H9 (cell line): ENCODE results near the gene STK24. TPM values are rescaled to one million over a fixed set of nuclear protein-coding genes. Genes with fewer than 3 reads are reported as not detected.

Source experiments
- DNase-seq: peaks from one replicate; pipeline ENCODE4 v3.0.0-alpha.2; 2017
- H2AFZ ChIP-seq: one replicate; pipeline ENCODE4 v1.6.1; 2013; ENCODE audit warnings: mild to moderate bottlenecking, low read length, control low read depth, moderate library complexity
- H2AK5ac ChIP-seq: 2 replicates; pipeline ENCODE4 v1.6.1; 2013; ENCODE audit warnings: low read length, control low read depth, mixed read lengths; ENCODE audit not compliant: insufficient read length
- H2BK120ac ChIP-seq: one replicate; pipeline ENCODE4 v1.6.1; 2013; ENCODE audit warnings: low read depth, mild to moderate bottlenecking, low read length, control low read depth, inconsistent platforms; ENCODE audit not compliant: poor library complexity, severe bottlenecking
- H2BK12ac ChIP-seq: 2 replicates; pipeline ENCODE4 v1.6.1; 2013; ENCODE audit warnings: low read length, control low read depth, mixed read lengths, low read depth; ENCODE audit not compliant: insufficient read length
- H2BK15ac ChIP-seq: 2 replicates; pipeline ENCODE4 v1.6.1; 2013; ENCODE audit warnings: low read depth, low read length, control low read depth
- H2BK20ac ChIP-seq: one replicate; pipeline ENCODE4 v1.6.1; 2013; ENCODE audit warnings: low read depth, mild to moderate bottlenecking, low read length, control low read depth, inconsistent platforms; ENCODE audit not compliant: poor library complexity, severe bottlenecking
- H2BK5ac ChIP-seq: 2 replicates; pipeline ENCODE4 v1.6.1; 2013; ENCODE audit warnings: low read length, control low read depth, mixed read lengths; ENCODE audit not compliant: insufficient read length
- H3K14ac ChIP-seq: 2 replicates; pipeline ENCODE4 v1.6.1; 2013; ENCODE audit warnings: low read length, control low read depth; ENCODE audit not compliant: insufficient read depth
- H3K18ac ChIP-seq: 2 replicates; pipeline ENCODE4 v1.6.1; 2013; ENCODE audit warnings: low read depth, mild to moderate bottlenecking, mixed read lengths, low read length, control low read depth; ENCODE audit not compliant: insufficient read length
- H3K23ac ChIP-seq: 2 replicates; pipeline ENCODE4 v1.6.1; 2013; ENCODE audit warnings: low read length, control low read depth, mixed read lengths, low read depth; ENCODE audit not compliant: insufficient read length
- H3K23me2 ChIP-seq: 2 replicates; pipeline ENCODE4 v1.6.1; 2013; ENCODE audit warnings: low read depth, mild to moderate bottlenecking, mixed read lengths, low read length, control low read depth; ENCODE audit not compliant: insufficient read length, poor library complexity, severe bottlenecking
- H3K27ac ChIP-seq: 2 replicates; pipeline ENCODE4 v1.5.1; 2013; ENCODE audit warnings: low read length, control low read depth, mixed read lengths, low read depth; ENCODE audit not compliant: insufficient read length
- H3K27me3 ChIP-seq: 2 replicates; pipeline ENCODE4 v1.6.1; 2013; ENCODE audit warnings: low read length, control low read depth, inconsistent platforms; ENCODE audit not compliant: insufficient read depth
- H3K4ac ChIP-seq: 2 replicates; pipeline ENCODE4 v1.6.1; 2013; ENCODE audit warnings: low read depth, mild to moderate bottlenecking, control low read depth, inconsistent platforms, low read length, moderate library complexity
- H3K4me1 ChIP-seq: 2 replicates; pipeline ENCODE4 v1.6.1; 2013; ENCODE audit warnings: low read length, control low read depth, inconsistent platforms; ENCODE audit not compliant: insufficient read depth
- H3K4me2 ChIP-seq: 2 replicates; pipeline ENCODE4 v1.6.1; 2013; ENCODE audit warnings: low read length, control low read depth, mixed read lengths; ENCODE audit not compliant: insufficient read length, insufficient read depth
- H3K56ac ChIP-seq: 2 replicates; pipeline ENCODE4 v1.6.1; 2013; ENCODE audit warnings: low read depth, mild to moderate bottlenecking, mixed read lengths, low read length, control low read depth; ENCODE audit not compliant: insufficient read length
- H3K79me1 ChIP-seq: 2 replicates; pipeline ENCODE4 v1.6.1; 2013; ENCODE audit warnings: low read depth, mild to moderate bottlenecking, moderate library complexity, low read length, control low read depth, inconsistent platforms; ENCODE audit not compliant: insufficient read depth, poor library complexity, severe bottlenecking
- H3K79me2 ChIP-seq: 2 replicates; pipeline ENCODE4 v1.6.1; 2013; ENCODE audit warnings: low read length, control low read depth, inconsistent platforms; ENCODE audit not compliant: insufficient read depth
- H3K9ac ChIP-seq: 2 replicates; pipeline ENCODE4 v1.6.1; 2013; ENCODE audit warnings: low read length, control low read depth, mixed read lengths; ENCODE audit not compliant: insufficient read length; ENCODE audit errors: extremely low read depth
- H3K9me3 ChIP-seq: one replicate; pipeline ENCODE4 v1.6.1; 2013; ENCODE audit warnings: low read depth, low read length, inconsistent platforms; ENCODE audit not compliant: control insufficient read depth
- H3T11ph ChIP-seq: one replicate; pipeline ENCODE4 v1.6.1; 2013; ENCODE audit warnings: mild to moderate bottlenecking, low read length, control low read depth, inconsistent platforms
- H4K20me1 ChIP-seq: one replicate; pipeline ENCODE4 v1.6.1; 2013; ENCODE audit not compliant: control insufficient read depth, insufficient read length, insufficient read depth
- H4K5ac ChIP-seq: 2 replicates; pipeline ENCODE4 v1.6.1; 2013; ENCODE audit warnings: low read depth, mild to moderate bottlenecking, mixed read lengths, low read length, control low read depth; ENCODE audit not compliant: insufficient read length
- H4K8ac ChIP-seq: replicated peaks from 2 replicates; pipeline ENCODE4 v1.6.1; 2013; ENCODE audit warnings: low read length, control low read depth, mixed read lengths, low read depth; ENCODE audit not compliant: insufficient read length
- H4K91ac ChIP-seq: 2 replicates; pipeline ENCODE4 v1.6.1; 2013; ENCODE audit warnings: low read depth, mild to moderate bottlenecking, moderate library complexity, mixed read lengths, low read length, control low read depth; ENCODE audit not compliant: insufficient read length
- H3K27ac Mint-ChIP-seq, 3 experiments: 2 replicates in 2 of 3; 3 replicates in 1 of 3; pipeline ENCODE4 v1.8.0; 2020 to 2021; ENCODE audit warnings: mixed read lengths in 3 of 3, mild to moderate bottlenecking in 1 of 3, moderate library complexity in 1 of 3
- H3K27me3 Mint-ChIP-seq: 2 replicates; pipeline ENCODE4 v1.8.0; 2021; ENCODE audit warnings: low read depth, mild to moderate bottlenecking, moderate library complexity, mixed read lengths
- H3K36me3 Mint-ChIP-seq, 3 experiments: 2 replicates in 2 of 3; 3 replicates in 1 of 3; pipeline ENCODE4 v1.8.0; 2020 to 2021; ENCODE audit warnings: low read depth in 3 of 3, mixed read lengths in 3 of 3; ENCODE audit not compliant: insufficient read depth in 1 of 3
- H3K4me1 Mint-ChIP-seq, 2 experiments: 2 replicates each; pipeline ENCODE4 v1.8.0; 2020; ENCODE audit warnings: mixed read lengths in 2 of 2
- H3K4me3 Mint-ChIP-seq, 2 experiments: 2 replicates in 1 of 2; 3 replicates in 1 of 2; pipeline ENCODE4 v1.8.0; 2020 to 2021; ENCODE audit warnings: mild to moderate bottlenecking in 2 of 2, mixed read lengths in 2 of 2, moderate library complexity in 1 of 2
- H3K9me3 Mint-ChIP-seq, 2 experiments: 2 replicates in 1 of 2; 3 replicates in 1 of 2; pipeline ENCODE4 v1.8.0; 2020; ENCODE audit warnings: mild to moderate bottlenecking in 2 of 2, mixed read lengths in 2 of 2, moderate library complexity in 1 of 2
- WGBS: extraction: QIAGEN DNeasy Blood & Tissue Kit; methylation state at CpG from one replicate; pipeline ENCODE4 v1.1.7; 2013; ENCODE audit warnings: missing lambda C conversion rate, low lambda C conversion rate, mixed read lengths; ENCODE audit not compliant: insufficient read length; ENCODE audit errors: extremely low coverage; 5-methylcytosine and 5-hydroxymethylcytosine counted together
- total RNA-seq: library from RNA; stranded (reverse); gene quantifications from 2 replicates; pipeline ENCODE4 v1.2.1, GENCODE V29; 2021
- TF ChIP-seq, protein P1 (sequence below): fragments of 200-600 bp; sonication (generic); conservative IDR thresholded peaks from 3 replicates; pipeline ENCODE4 v1.8.0; 2021; ENCODE audit warnings: antibody characterized with exemption, mild to moderate bottlenecking

The STK24 gene
- total RNA-seq, 1 experiment from 2014 or later: 134 TPM

DNA sequence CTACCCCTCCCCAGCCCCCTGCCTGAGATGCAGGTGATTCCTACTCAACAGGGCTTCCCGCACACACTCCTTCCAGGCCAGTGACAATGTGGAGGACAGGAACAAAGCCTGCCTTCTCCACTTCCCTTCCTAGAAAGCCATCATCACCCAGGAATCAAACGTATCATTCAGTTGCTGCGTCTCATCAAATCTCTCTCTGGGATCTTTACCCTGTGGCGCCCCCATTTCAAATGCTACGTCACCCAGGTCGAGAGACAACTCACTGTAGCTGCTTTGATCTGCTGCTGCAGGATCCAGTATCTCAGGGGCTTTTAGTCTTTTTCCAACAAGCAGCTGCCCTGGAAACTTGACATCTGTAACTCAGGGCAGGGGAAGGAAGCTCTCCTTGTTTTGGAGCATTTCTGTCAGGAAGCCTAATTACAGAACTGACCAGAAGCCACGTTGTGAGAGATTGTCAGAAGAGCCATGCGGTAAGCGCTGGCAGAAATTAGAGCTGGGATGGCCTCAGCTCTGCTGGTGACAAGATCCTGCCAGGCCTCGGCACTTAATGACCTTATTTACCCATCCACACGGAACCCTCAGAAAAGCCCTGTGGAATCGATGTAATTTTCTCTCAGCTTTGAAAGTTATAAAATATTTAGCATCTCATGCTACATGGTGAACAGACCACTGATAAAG is 140.5 kb downstream of the STK24 start:
- Histone ChIP-seq H3K4me1 (no peaks in the 10 kb centered on the region), H3K18ac (no peak overlapping the region)
- no CpG with 5 or more reads among the region's 12 CpGs for WGBS

More for the DNA sequence above, 140.5 kb downstream of the STK24 start:
- Histone ChIP-seq H3K27me3 (no peaks in the 10 kb centered on the region), H3K9me3 (no peaks in the 10 kb centered on the region), H3K27ac (no peak overlapping the region), H2BK12ac (no peak overlapping the region), H2AK5ac (no peak overlapping the region), H2BK120ac (no peak overlapping the region), H2AFZ (no peak overlapping the region), H3K23ac (no peak overlapping the region), H3K9ac (no peak overlapping the region), H3K23me2 (no peaks in the 10 kb centered on the region), H2BK5ac (no peak overlapping the region), H3T11ph (no peak overlapping the region), H3K14ac (no peak overlapping the region), H4K20me1 (no peaks in the 10 kb centered on the region), H3K79me2 (no peaks in the 10 kb centered on the region), H2BK15ac (no peak overlapping the region), H3K79me1 (no peaks in the 10 kb centered on the region), H2BK20ac (no peak overlapping the region), H4K91ac (no peak overlapping the region), H3K4ac (no peak overlapping the region), H3K56ac (no peak overlapping the region), H4K8ac (no peak overlapping the region), H4K5ac (no peak overlapping the region), H3K4me2 (no peak overlapping the region)
- TF ChIP-seq, protein P1, sequence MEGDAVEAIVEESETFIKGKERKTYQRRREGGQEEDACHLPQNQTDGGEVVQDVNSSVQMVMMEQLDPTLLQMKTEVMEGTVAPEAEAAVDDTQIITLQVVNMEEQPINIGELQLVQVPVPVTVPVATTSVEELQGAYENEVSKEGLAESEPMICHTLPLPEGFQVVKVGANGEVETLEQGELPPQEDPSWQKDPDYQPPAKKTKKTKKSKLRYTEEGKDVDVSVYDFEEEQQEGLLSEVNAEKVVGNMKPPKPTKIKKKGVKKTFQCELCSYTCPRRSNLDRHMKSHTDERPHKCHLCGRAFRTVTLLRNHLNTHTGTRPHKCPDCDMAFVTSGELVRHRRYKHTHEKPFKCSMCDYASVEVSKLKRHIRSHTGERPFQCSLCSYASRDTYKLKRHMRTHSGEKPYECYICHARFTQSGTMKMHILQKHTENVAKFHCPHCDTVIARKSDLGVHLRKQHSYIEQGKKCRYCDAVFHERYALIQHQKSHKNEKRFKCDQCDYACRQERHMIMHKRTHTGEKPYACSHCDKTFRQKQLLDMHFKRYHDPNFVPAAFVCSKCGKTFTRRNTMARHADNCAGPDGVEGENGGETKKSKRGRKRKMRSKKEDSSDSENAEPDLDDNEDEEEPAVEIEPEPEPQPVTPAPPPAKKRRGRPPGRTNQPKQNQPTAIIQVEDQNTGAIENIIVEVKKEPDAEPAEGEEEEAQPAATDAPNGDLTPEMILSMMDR: no peak
- peak overlapping the region in 1 of 3 experiments; percentile 84; a peak in 1 of 7 replicates for H3K27ac Mint-ChIP-seq
- no peaks in the 10 kb centered on the region for H3K9me3 Mint-ChIP-seq
- no peak for DNase-seq
- H3K27me3 Mint-ChIP-seq: no peaks in the 10 kb centered on the region
- H3K4me1 Mint-ChIP-seq: no peaks in the 10 kb centered on the region
- no peak overlapping the region for H3K4me3 Mint-ChIP-seq
- peaks cover 2 to 60% (median 41%) of the 10 kb centered on the region in 3 experiments; a peak in 5 of 7 replicates for H3K36me3 Mint-ChIP-seq
